ENCODE measurements around the gene AP3B2.
A peak's percentile ranks its signal among the peaks of the same experiment; 100 is the strongest.

Gene AP3B2

GRCh38 chr15:82689147-82689546 lies 20.5 kb downstream of the AP3B2 start:
- DNase-seq = no peak

GRCh38 chr15:82688691-82689090 lies 21.0 kb downstream of the AP3B2 start:
- no peak for DNase-seq

- no peak for DNase-seq
Measured at GRCh38 chr15:82681371-82681770, 28.3 kb downstream of the AP3B2 start.

- DNase-seq = peak; percentile 52 to 68
Measured at GRCh38 chr15:82680200-82681102, 29.2 kb downstream of the AP3B2 start.

- DNase-seq = no peak
Measured at GRCh38 chr15:82679626-82680199, 30.0 kb downstream of the AP3B2 start.

- DNase-seq = no peak
Measured at GRCh38 chr15:82677720-82678323, 31.9 kb downstream of the AP3B2 start.

- DNase-seq = no peak
Measured at GRCh38 chr15:82674873-82675272, 34.8 kb downstream of the AP3B2 start.

GRCh38 chr15:82670699-82671098 lies 39.0 kb downstream of the AP3B2 start:
- DNase-seq = no peak

- DNase-seq = no peak
Measured at GRCh38 chr15:82666606-82667005, 43.1 kb downstream of the AP3B2 start.

GRCh38 chr15:82664021-82664420 lies 45.7 kb downstream of the AP3B2 start:
- no peak for DNase-seq

GRCh38 chr15:82663186-82663600 lies 46.5 kb downstream of the AP3B2 start:
- DNase-seq = peak; percentile 44 to 49

GRCh38 chr15:82662641-82663040 lies 47.0 kb downstream of the AP3B2 start:
- DNase-seq = no peak

GRCh38 chr15:82660378-82660777 lies 49.3 kb downstream of the AP3B2 start:
- DNase-seq = no peak

GRCh38 chr15:82656641-82657266 lies 52.9 kb downstream of the AP3B2 start:
- DNase-seq = no peak

- DNase-seq = no peak
Measured at GRCh38 chr15:82655606-82656005, 54.1 kb downstream of the AP3B2 start.

- DNase-seq = no peak
Measured at GRCh38 chr15:82653483-82654168, 56.0 kb downstream of the AP3B2 start.

- DNase-seq = no peak
Measured at GRCh38 chr15:82651708-82652107, 58.0 kb downstream of the AP3B2 start.

- no peak for DNase-seq
Measured at GRCh38 chr15:82650046-82650670, 59.5 kb downstream of the AP3B2 start.

- no peak for DNase-seq
Measured at GRCh38 chr15:82649226-82649999, 60.3 kb downstream of the AP3B2 start.

GRCh38 chr15:82648257-82649103 lies 61.2 kb downstream of the AP3B2 start:
- DNase-seq = no peak

GRCh38 chr15:82647835-82648256 lies 61.8 kb downstream of the AP3B2 start:
- peak; percentile 4 to 18 for DNase-seq
